ENCODE measurements around the gene LMO2.
"Not testable (repeated sequence)": the region's sequence is repeated elsewhere in the genome, so short reads cannot be mapped to it uniquely, and the experiment has no call there.

DNA sequence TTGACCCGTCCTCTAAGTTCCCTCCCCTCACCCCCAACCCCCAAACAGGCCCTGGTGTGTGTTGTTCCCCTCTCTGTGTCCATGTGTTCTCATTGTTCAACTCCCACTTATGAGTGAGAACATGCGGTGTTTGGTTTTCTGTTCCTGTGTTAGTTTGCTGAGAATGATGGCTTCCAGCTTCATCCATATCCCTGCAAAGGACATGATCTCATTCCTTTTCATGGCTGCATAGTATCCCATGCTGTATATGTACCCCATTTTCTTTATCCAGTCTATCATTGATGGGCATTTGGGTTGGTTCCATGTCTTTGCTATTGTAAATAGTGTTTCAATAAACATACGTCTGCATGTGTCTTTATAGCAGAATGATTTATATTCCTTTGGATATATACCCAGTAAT is 53.6 kb downstream of the LMO2 start:
- TF ChIP-seq, protein P1, sequence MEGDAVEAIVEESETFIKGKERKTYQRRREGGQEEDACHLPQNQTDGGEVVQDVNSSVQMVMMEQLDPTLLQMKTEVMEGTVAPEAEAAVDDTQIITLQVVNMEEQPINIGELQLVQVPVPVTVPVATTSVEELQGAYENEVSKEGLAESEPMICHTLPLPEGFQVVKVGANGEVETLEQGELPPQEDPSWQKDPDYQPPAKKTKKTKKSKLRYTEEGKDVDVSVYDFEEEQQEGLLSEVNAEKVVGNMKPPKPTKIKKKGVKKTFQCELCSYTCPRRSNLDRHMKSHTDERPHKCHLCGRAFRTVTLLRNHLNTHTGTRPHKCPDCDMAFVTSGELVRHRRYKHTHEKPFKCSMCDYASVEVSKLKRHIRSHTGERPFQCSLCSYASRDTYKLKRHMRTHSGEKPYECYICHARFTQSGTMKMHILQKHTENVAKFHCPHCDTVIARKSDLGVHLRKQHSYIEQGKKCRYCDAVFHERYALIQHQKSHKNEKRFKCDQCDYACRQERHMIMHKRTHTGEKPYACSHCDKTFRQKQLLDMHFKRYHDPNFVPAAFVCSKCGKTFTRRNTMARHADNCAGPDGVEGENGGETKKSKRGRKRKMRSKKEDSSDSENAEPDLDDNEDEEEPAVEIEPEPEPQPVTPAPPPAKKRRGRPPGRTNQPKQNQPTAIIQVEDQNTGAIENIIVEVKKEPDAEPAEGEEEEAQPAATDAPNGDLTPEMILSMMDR (IDR thresholded peaks at IDR 0.05), result not testable (repeated sequence)
- not testable (repeated sequence) for TF ChIP-seq POLR2A, POLR2AphosphoS5 (IDR thresholded peaks at IDR 0.05)
